Inferior parietal cortex (tissue), 1 donor: ENCODE data around the gene TUBA8.
"Not testable (repeated sequence)": the region's sequence is repeated elsewhere in the genome, so short reads cannot be mapped to it uniquely, and the experiment has no call there.

Experiments used
- DNase-seq: peaks from one replicate; pipeline ENCODE4 v3.0.0-alpha.2; 2016; ENCODE audit errors: extremely low spot score

Gene TUBA8

DNA sequence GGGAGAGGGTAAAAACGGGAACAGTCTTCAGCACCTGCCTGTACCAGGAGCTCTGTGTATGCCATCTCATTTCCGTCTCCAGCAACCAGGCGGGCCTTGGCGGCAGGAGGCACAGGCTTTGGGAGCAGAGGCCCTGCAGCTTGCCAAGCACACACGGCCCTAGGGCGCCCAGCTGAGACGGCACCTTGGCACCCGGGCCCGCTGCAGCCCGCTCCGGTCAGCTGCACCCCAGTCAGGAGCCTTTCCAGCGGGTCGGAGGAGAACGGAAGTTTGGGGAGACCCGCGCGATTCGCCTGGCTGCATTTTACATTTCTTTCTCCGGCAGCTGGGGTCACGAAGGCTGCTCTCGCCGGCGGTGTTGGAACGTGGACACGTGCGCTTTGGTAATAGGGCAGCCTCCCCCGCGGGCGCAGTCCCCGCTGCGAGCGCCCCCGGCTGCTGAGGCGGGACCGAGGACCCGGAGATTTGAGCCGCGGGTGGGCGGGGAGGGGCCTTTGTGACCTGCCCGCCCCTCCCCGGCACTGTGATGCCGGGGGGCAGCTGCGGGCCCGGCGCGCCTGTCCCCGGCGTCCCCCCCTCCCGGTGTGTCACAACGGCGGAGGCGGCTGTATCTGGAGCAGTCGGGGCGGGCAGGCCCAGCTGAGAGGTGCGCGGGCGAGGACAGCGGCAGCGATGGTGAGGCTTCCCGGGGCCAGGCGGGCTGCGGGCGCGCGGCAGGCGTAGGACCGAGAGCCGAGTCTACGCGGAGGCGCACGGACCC lies at the start of gene TUBA8:
Gene TUBA8, plus strand, starts transcription at position 616 of the 760 bp plus-strand sequence. Its CDS starts 57 bp downstream, at position 673.
- DNase-seq: peak; percentile 26

GRCh38 chr22:18062421-18062820 lies 48.2 kb upstream of the TUBA8 start:
- DNase-seq: no peak

GRCh38 chr22:18063306-18063705 lies 47.3 kb upstream of the TUBA8 start:
- DNase-seq: no peak

DNA sequence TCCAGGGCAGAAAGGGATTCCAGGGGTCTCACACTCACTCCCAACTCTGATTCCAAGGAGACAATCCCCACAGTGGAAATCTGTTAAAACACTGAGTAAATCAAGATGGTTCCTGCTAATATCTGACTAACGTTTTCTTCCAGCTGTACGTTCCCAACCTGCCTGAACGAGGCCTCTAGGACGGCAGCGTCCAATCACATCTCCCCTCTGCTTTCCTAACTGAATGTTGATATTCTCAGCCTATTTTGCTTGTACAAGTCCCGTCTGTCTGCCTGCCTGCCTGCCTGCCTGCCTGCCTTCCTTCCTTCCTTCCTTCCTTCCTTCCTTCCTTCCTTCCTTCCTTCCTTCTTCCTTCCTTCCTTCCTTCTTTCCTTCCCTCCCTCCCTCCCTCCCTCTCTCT lies 46.9 kb upstream of the TUBA8 start:
- DNase-seq: not testable (repeated sequence)

DNA sequence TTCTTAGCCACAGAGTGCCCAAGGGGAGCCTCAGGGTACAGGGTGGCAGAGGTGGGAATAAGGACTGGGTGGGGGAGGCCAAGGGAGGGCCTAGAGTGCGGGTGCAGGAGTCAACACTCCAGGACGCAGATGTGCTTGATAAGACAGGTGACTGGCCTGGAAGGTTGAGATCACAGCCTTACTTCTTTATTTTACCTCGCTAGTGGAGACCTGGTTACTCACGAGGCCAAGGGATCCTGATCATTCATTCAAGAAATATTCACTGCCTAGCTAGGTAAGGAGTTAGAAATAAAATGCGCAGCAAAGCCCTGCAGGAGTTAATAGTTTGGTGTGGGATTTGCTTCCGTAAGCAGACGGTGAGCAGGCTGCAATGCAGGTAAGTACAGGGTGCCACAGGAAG lies 46.0 kb upstream of the TUBA8 start:
- no peak for DNase-seq

GRCh38 chr22:18065256-18065655 lies 45.4 kb upstream of the TUBA8 start:
- no peak for DNase-seq

DNA sequence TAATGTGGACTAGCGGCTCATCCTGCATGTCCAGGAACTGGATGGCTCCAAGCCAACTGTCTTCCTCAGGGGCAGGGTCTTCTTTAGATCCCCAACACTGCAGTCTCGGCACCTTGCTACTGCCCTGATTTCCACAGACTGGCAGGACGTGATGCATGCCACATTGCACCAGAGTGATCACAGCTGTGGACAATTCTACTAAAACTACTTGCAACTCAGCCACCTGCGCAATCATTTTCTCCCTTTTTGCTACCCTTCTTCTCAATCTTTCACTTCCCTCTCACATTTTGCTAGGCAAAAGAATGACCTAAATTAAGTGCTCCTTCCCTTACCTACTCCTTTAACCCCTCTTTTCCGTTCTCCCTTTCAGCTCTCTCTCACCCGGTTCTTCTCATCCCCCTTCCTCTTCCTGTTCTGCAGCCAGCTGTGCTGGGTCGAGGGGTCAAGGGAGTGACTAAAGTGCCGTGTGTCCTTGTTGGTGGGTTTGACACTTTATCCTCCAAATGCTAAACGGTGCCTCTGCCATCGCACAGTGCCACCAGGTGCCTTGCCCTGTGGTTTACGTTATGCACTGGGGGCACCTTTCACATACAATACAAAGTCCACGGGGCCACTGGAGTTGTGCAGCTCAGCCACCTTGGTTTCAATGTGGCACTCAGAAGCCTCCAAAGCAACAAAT lies 44.3 kb upstream of the TUBA8 start:
- DNase-seq: no peak

DNA sequence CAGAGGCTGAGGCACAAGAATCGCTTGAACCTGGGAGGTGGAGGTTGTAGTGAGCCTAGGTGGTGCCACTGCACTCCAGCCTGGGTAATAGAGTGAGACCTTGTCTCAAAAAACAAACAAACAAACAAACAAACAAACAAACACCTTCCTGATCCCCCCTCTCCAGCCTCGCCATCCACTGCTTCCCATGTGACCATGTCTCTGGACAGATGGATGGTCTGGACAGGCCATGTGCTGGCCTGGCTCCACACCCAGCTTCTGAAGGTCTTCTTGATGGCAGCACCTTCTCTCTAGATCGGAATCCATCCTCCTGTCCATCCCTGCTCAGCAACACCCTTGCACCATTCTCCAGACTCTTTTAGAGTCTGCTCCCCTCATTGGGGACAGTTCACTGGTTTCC lies 43.5 kb upstream of the TUBA8 start:
- DNase-seq: no peak

- DNase-seq: no peak
Measured at GRCh38 chr22:18067548-18068341, 42.9 kb upstream of the TUBA8 start.

- no peak for DNase-seq
Measured at GRCh38 chr22:18068381-18068988, 42.1 kb upstream of the TUBA8 start.

DNA sequence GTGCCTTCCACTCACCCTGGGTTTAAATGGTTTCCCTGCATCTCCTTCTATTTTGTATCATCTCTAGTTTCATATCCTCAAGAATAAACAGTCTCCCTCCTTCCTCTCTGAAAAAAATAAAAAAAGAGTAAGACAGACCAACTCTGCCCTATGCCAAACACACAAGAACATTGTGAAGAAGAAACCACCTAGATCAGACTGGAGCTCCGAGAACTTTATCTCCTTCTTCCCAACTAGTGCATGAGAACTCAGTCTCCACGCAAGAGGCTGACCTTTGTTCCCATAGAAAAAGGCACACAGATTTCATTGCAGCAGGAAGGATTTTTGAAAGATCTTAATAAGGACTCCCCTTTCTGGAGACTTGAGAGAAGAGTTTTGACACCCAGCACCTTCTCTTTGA lies 41.6 kb upstream of the TUBA8 start:
- DNase-seq: no peak

DNA sequence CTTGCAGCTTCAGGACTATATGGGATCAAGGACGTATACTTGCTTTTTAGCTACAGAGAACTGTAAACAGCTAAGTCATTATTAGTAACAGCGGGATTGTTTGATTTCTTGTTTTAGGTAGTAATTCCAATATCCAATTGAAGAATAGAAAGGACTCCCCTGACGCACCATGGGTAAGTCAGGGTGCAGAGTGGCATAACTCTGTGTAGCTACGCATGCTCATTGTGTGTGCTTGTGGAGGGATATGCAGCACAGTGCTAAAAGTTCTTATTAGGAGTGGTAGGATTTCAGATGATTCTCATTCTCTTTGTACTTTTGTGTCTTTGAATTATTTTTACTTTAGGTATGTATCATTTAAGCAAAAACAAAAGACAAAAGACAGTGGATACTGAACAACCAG lies 40.6 kb upstream of the TUBA8 start:
- DNase-seq: no peak

DNA sequence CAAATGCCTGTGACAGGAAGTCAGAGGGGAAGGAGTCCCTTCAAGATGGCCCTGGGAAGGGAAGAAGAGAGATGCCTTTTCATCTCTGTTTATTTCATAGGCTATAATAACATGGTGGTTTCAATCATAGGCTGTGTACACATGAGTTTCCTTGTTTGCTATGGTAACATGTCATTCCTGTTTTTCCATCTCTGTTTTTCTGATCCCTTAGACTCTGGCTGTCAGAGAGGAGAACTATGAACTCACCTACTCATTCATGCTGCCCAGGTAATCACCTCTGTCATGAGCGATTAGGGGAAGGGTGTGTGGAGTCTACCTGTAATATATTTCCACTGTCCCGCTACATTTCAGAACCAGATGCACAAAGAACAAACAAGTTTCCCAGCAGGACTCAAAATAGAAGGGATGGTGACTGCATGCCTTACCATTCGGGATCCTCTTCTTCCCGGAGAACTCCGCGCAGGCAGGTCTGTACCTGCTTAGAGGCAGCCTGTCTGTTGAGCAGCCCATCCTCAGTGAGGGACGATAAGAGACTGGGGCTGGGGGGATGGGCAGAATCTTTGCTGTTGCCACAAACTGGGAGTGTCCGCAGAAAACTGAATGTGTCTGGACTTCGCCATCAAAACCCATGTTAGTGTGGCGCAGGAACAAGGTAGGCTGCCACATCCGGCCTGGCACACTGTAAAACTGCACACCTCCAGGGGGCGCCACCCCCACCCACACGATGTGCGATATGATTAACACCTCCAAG lies 39.9 kb upstream of the TUBA8 start:
- DNase-seq: no peak

DNA sequence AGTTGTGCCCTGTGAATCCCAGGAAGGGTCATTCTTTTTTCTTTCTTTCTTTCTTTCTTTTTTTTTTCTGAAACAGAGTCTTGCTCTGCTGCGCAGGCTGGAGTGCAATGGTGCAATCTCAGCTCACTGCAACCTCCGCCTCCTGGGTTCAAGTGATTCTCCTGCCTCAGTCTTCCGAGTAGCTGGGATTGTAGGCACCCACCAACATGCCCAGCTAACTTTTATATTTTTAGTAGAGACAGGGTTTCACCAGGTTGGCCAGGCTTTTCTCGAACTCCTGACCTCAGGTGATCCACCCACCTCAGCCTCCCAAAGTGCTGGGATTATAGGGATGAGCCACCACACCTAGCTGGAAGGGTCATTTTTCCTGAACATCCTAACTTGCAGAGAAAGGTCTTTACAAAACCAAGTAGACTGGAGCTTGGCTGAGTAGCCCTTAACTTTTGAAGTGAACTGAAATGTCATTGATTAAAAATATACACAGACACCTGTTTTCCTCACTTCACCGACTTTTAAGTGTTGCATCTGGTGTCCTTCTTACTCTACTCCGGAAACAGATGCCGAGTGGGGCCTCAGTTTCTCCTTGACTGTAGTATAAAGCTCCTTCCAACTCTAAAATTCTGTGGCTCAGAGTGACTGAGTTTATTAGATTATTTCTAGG lies 39.2 kb upstream of the TUBA8 start:
- not testable (repeated sequence) for DNase-seq

DNA sequence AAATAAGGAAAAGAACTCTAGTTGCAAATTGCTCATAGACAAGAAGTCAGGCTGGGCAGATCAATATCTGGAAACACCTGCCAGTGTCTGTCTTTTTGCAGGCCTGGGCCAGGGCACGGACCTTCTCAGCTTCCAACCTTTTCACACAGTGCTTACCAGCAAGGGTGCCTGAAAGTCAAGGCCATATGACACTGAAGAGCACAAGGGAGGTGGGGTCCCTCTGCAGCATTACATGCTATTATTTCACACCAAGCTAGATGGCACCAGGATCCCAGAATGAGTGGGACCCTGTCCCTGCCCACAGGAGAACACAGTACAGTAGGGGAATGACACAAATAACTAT lies 38.7 kb upstream of the TUBA8 start:
- DNase-seq: no peak

DNA sequence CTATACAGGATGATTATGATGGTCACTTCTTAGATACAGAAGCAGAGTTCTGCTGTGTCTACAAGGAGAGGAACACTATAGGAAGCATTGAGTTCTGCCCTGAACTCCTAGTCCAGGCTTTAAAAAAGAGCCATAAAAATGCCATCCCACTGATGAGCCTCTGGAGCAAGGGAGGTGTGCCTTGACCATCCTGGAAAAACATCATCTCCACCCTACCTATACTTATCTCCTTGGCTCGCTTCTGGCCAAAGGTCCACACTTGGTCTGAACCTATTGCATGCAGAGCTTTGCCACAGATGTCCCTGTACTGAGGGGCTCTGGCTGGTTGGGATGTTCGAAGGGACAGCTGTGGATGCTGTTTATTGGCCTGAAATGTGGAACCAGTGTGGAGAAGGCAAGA lies 37.1 kb upstream of the TUBA8 start:
- no peak for DNase-seq

DNA sequence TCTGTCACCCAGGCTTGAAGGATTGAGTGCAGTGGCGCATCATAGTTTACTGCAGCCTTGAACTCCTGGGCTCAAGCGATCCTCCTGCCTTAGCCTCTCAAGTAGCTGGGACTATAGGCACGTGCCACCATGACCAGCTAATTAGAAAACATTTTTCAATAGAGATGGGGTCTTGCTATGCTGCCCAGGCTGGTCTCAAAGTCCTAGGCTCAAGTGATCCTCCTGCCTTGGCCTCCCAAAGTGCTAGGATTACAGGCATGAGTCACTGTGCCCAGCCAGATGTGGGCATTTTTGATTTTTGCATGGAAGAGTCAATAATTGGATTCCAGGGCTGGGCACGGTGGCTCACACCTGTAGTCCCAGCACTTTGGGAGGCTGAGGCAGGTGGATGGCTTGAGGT lies 36.7 kb upstream of the TUBA8 start:
- not testable (repeated sequence) for DNase-seq

- DNase-seq: no peak
Measured at GRCh38 chr22:18075101-18075719, 35.4 kb upstream of the TUBA8 start.

DNA sequence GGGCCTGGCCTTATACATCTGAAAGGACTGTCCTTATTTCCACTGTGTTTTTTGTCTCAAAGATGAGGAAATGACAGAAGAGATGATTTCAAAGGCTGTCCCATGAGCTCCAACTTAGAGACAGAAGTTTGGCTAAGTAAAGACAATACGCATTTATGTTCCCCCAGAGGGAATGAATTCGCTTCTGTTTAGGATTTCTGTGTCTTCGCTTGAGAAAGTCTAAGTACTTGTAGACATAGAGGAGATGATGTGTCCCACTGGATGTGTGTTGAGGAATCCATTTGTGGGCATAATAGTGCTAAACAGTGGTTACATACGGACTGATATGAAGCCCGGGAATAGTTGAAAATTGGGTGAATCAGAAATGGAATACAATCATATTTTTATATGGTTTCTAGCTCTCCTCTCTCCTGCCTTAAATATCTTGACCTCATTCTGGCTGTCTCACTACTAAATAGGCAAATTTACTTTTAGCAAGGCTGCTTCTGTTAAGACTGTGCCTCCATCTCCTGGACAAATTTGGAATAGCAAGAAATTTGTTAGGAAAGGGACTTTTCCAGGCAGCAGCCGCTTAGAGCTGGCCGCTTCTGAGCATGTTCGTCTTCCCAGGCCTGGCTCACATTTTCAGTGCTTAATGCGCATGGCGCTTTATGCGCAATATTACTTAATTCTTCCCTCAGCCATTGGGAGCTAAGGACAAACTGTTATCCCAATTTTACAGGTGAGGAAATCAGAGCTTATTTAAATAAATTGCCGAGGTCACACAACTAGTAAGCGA lies 34.7 kb upstream of the TUBA8 start:
- DNase-seq: peak; percentile 98
